H1 (cell line): ENCODE measurements around the gene ZNF304. TPM values are rescaled to one million over a fixed set of nuclear protein-coding genes. Genes with fewer than 3 reads are reported as not detected.

Experiments used
- CTCF ChIA-PET: fragments of 300-600 bp; sonication (Branson Sonifier 250); formaldehyde crosslinking; loops from one replicate; lab custom pipeline; 2021; ENCODE audit not compliant: partially characterized antibody; lab: Charles Lee
- POLR2A ChIA-PET: fragments of 300-600 bp; sonication (Branson Sonifier 250); formaldehyde crosslinking; loops from one replicate; lab custom pipeline; 2021; ENCODE audit warnings: inconsistent platforms; ENCODE audit not compliant: partially characterized antibody; lab: Charles Lee
- DNase-seq, 2 experiments: peaks; one replicate each; pipeline versions ENCODE4 v3.0.0 to v3.0.0-alpha.2; 2010 to 2022; ENCODE audit warnings: low spot score in 2 of 2, low read depth in 1 of 2, mixed read lengths in 1 of 2
- FAIRE-seq: peaks from 2 replicates; lab custom pipeline; 2011; peaks lifted over from hg19 to GRCh38; lab: Jason Lieb, UNC
- H2AFZ ChIP-seq: 2 replicates; pipeline ENCODE4 v1.8.1; 2012; ENCODE audit warnings: low read length, inconsistent platforms
- H2AK5ac ChIP-seq: 2 replicates; pipeline ENCODE4 v1.6.1; 2013; ENCODE audit warnings: low read depth, low read length
- H2BK120ac ChIP-seq: replicated peaks from 2 replicates; pipeline ENCODE3; 2013; ENCODE audit warnings: low read depth, low read length, inconsistent platforms
- H2BK12ac ChIP-seq: 2 replicates; pipeline ENCODE4 v1.6.1; 2013; ENCODE audit warnings: low read depth, low read length
- H2BK15ac ChIP-seq: 2 replicates; pipeline ENCODE4 v1.6.1; 2013; ENCODE audit warnings: low read length
- H2BK20ac ChIP-seq: 2 replicates; pipeline ENCODE4 v1.6.1; 2013; ENCODE audit warnings: low read length
- H2BK5ac ChIP-seq: 2 replicates; pipeline ENCODE4 v1.6.1; 2013; ENCODE audit warnings: low read depth, low read length
- H3K14ac ChIP-seq: 2 replicates; pipeline ENCODE4 v1.6.1; 2013; ENCODE audit warnings: inconsistent platforms; ENCODE audit not compliant: insufficient read length
- H3K18ac ChIP-seq: 2 replicates; pipeline ENCODE4 v1.6.1; 2013; ENCODE audit warnings: low read length; ENCODE audit errors: extremely low read depth
- H3K23ac ChIP-seq: 2 replicates; pipeline ENCODE4 v1.6.1; 2013; ENCODE audit warnings: inconsistent platforms; ENCODE audit not compliant: insufficient read length
- H3K23me2 ChIP-seq: 2 replicates; pipeline ENCODE4 v1.6.1; 2013; ENCODE audit warnings: low read depth, low read length
- H3K27ac ChIP-seq: 2 replicates; pipeline ENCODE4 v1.6.1; 2011; ENCODE audit warnings: low read depth, low read length, inconsistent platforms
- H3K27me3 ChIP-seq, 4 experiments: replicated peaks in 1 of 4; 1 replicate in 1 of 4; 2 replicates in 3 of 4; pipeline versions ENCODE4 v1.6.1 to v1.8.1; 2011 to 2013; ENCODE audit warnings: low read length in 3 of 4, mild to moderate bottlenecking in 3 of 4, inconsistent platforms in 2 of 4, mixed read lengths in 2 of 4, moderate library complexity in 1 of 4; ENCODE audit not compliant: control insufficient read depth in 3 of 4, insufficient read depth in 3 of 4; ENCODE audit errors: extremely low read depth in 1 of 4
- H3K36me3 ChIP-seq, 4 experiments: 2 replicates each; pipeline versions ENCODE4 v1.6.1 to v1.8.1; 2011 to 2013; ENCODE audit warnings: mild to moderate bottlenecking in 4 of 4, low read length in 3 of 4, moderate library complexity in 2 of 4, control low read depth in 1 of 4, inconsistent platforms in 1 of 4; ENCODE audit not compliant: insufficient read depth in 4 of 4, control insufficient read depth in 2 of 4
- H3K4ac ChIP-seq: replicated peaks from 2 replicates; pipeline ENCODE3; 2013; ENCODE audit warnings: low read length, low read depth, mixed read lengths, inconsistent platforms; ENCODE audit not compliant: insufficient read length
- H3K4me1 ChIP-seq, 4 experiments: replicated peaks in 1 of 4; 1 replicate in 1 of 4; 2 replicates in 3 of 4; pipeline versions ENCODE4 v1.6.1 to v1.8.1; 2011 to 2013; ENCODE audit warnings: low read length in 3 of 4, inconsistent platforms in 2 of 4, mixed read lengths in 1 of 4; ENCODE audit not compliant: insufficient read depth in 4 of 4, control insufficient read depth in 3 of 4
- H3K4me2 ChIP-seq, 2 experiments: 2 replicates each; pipeline versions ENCODE4 v1.6.1 to v1.8.1; 2011 to 2013; ENCODE audit warnings: low read depth in 2 of 2, low read length in 2 of 2, control low read depth in 1 of 2, inconsistent platforms in 1 of 2, mild to moderate bottlenecking in 1 of 2; ENCODE audit not compliant: insufficient read depth in 1 of 2
- H3K4me3 ChIP-seq, 4 experiments: fragments of 200-600, 300-600 bp in 1 of 4; sonication (generic), shearing (Covaris generic), sonication (Bioruptor Twin) in 1 of 4; 2 replicates each; pipeline versions ENCODE4 v1.5.1 to v1.8.1; 2011 to 2016; ENCODE audit warnings: low read length in 4 of 4, low read depth in 3 of 4, control low read depth in 2 of 4, inconsistent platforms in 2 of 4, mild to moderate bottlenecking in 2 of 4, mixed read lengths in 1 of 4, moderate library complexity in 1 of 4; ENCODE audit not compliant: insufficient read depth in 2 of 4; ENCODE audit errors: extremely low read depth in 1 of 4
- H3K56ac ChIP-seq: replicated peaks from 2 replicates; pipeline ENCODE3; 2013; ENCODE audit warnings: low read depth, mild to moderate bottlenecking, mixed read lengths, low read length, inconsistent platforms; ENCODE audit not compliant: insufficient read length
- H3K79me1 ChIP-seq: 2 replicates; pipeline ENCODE4 v1.6.1; 2013; ENCODE audit warnings: low read depth, low read length, control low read depth
- H3K79me2 ChIP-seq, 2 experiments: 2 replicates each; pipeline versions ENCODE4 v1.6.1 to v1.8.1; 2012 to 2013; ENCODE audit warnings: low read length in 2 of 2, mild to moderate bottlenecking in 2 of 2, inconsistent platforms in 1 of 2; ENCODE audit not compliant: insufficient read depth in 2 of 2, control insufficient read depth in 1 of 2
- H3K9ac ChIP-seq, 4 experiments: replicated peaks in 1 of 4; 1 replicate in 1 of 4; 2 replicates in 3 of 4; pipeline versions ENCODE4 v1.6.1 to v1.8.1; 2011 to 2013; ENCODE audit warnings: low read depth in 3 of 4, low read length in 3 of 4, control low read depth in 2 of 4, mild to moderate bottlenecking in 2 of 4, moderate library complexity in 2 of 4, inconsistent platforms in 1 of 4; ENCODE audit errors: extremely low read depth in 1 of 4
- H3K9me3 ChIP-seq, 2 experiments: 2 replicates each; pipeline versions ENCODE4 v1.6.1 to v1.8.1; 2012 to 2013; ENCODE audit warnings: mild to moderate bottlenecking in 2 of 2, moderate library complexity in 2 of 2, control low read depth in 1 of 2, inconsistent platforms in 1 of 2, low read depth in 1 of 2, low read length in 1 of 2, mixed read lengths in 1 of 2; ENCODE audit not compliant: insufficient read depth in 2 of 2
- H4K20me1 ChIP-seq, 2 experiments: replicated peaks in 1 of 2; 2 replicates each; pipeline versions ENCODE3 to v1.8.1; 2011 to 2013; ENCODE audit warnings: inconsistent platforms in 2 of 2, low read length in 2 of 2, mild to moderate bottlenecking in 1 of 2; ENCODE audit not compliant: insufficient read depth in 2 of 2, control insufficient read depth in 1 of 2
- H4K5ac ChIP-seq: 2 replicates; pipeline ENCODE4 v1.6.1; 2013; ENCODE audit warnings: low read length, low read depth, mixed read lengths, inconsistent platforms; ENCODE audit not compliant: insufficient read length
- H4K8ac ChIP-seq: 2 replicates; pipeline ENCODE4 v1.8.0; 2013; ENCODE audit warnings: mild to moderate bottlenecking, moderate library complexity, low read length, inconsistent platforms; ENCODE audit not compliant: insufficient read depth; ENCODE audit errors: extremely low read depth
- H4K91ac ChIP-seq: replicated peaks from 2 replicates; pipeline ENCODE3; 2013; ENCODE audit warnings: low read length, mixed read lengths, inconsistent platforms; ENCODE audit not compliant: insufficient read length
- CREB1 ChIP-seq: IDR thresholded peaks from 2 replicates; pipeline ENCODE4 v1.6.1; 2012; ENCODE audit warnings: inconsistent platforms
- SAP30 ChIP-seq: fragments of 300-600 bp; sonication (generic); IDR thresholded peaks from 2 replicates; pipeline ENCODE4 v1.7.1; 2012; ENCODE audit warnings: low read length, moderate library complexity, mild to moderate bottlenecking, inconsistent platforms; ENCODE audit not compliant: insufficient read depth, insufficient replicate concordance
- SIRT6 ChIP-seq: IDR thresholded peaks from one replicate; pipeline ENCODE4 v1.7.1; 2012; ENCODE audit warnings: low read length, inconsistent platforms
- SIX5 ChIP-seq: IDR thresholded peaks from 2 replicates; pipeline ENCODE4 v1.6.1; 2011; ENCODE audit warnings: mild to moderate bottlenecking, low read depth, low read length
- WGBS, 2 experiments: shearing (Covaris generic) in 1 of 2; methylation state at CpG; one replicate each; pipeline versions ENCODE4 v1.1.6 to v1.1.7; 2013 to 2015; ENCODE audit warnings: low lambda C conversion rate in 2 of 2, mixed read lengths in 2 of 2, inconsistent platforms in 1 of 2, low coverage in 1 of 2, missing lambda C conversion rate in 1 of 2; ENCODE audit not compliant: insufficient replicate concordance in 2 of 2, insufficient coverage in 1 of 2, insufficient read length in 1 of 2; ENCODE audit errors: extremely low coverage in 1 of 2, missing lambda C conversion rate in 1 of 2; 5-methylcytosine and 5-hydroxymethylcytosine counted together
- polyA plus RNA-seq, 7 experiments: library from polyadenylated mRNA; depleted of rRNA in 3 of 7; stranded (reverse) in 5 of 7; unstranded in 2 of 7; fragments of >200 nt in 5 of 7; fragments of 200-250 nt in 2 of 7; gene quantifications; 1 replicate in 5 of 7; 2 replicates in 1 of 7; 4 replicates in 1 of 7; pipeline versions ENCODE4 v1.2.1 to v1.2.3, GENCODE V29; 2011 to 2013; ENCODE audit warnings: missing spikeins in 2 of 7, mixed read lengths in 2 of 7
- total RNA-seq: library from RNA; stranded (reverse); fragmentation: NEBNext Ultra II Directional; extraction: Animal tissue kit (Norgen Biotek cat#: 25700); gene quantifications from 2 replicates; pipeline ENCODE4 v1.2.1, GENCODE V29; 2021

The ZNF304 gene
- total and polyA plus RNA-seq, 2 of the 8 experiments (the other 6 are each of a cell fraction or from before 2014, with no cell fraction given) = 4.3 to 10.5 TPM

DNA sequence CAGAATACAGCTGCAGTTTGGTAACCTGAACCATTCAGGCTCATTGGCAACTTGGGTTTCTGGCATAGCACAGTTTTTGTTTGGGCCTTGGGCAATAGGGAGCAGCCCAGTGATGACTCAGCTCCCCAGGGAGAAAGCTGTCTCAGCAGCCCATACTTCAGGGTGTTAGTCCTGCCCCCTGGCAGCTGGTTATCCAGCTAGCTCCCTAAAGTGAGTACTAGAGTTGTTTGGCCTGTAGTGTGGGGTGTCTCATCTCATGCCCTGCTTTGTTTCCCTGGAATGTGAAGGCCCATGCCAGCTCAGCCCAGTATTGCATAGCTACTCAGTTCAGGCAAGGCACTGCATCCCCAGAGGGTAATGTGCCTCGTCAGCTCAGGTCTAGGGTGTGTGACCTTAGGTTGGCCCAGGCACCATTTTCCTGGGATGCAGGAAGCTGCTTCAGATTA is 49.0 kb upstream of the ZNF304 start:
- WGBS, 2 experiments = 77% methylated on average over 1 of the region's 1 CpG; no CpG with 5 or more reads in 1 of the 2 experiments
- Histone ChIP-seq H3K4me1 (peaks cover 0 to 4% (median 2%) of the 10 kb centered on the region in 4 experiments; a peak in 2 of 7 replicates), H4K5ac (no peak overlapping the region), H2BK5ac (peak overlapping the region; percentile 49; the same call in 1 of the 2 replicates), H2BK20ac (no peak overlapping the region), H4K8ac (no peak overlapping the region), H3K4me2 (no peak overlapping the region), H3K4ac (no peak overlapping the region), H3K14ac (no peak overlapping the region), H3K36me3 (peaks cover 0 to 7% (median 0%) of the 10 kb centered on the region in 4 experiments; a peak in 3 of 8 replicates), H3K9me3 (no peaks in the 10 kb centered on the region), H2BK12ac (0 out of 2 replicates have a peak overlapping the region, but pooled peaks have one; percentile 33), H3K23ac (no peak overlapping the region), H3K9ac (no peak overlapping the region), H3K4me3 (no peak overlapping the region), H2BK120ac (no peak overlapping the region), H2BK15ac (no peak overlapping the region), H3K27ac (no peak overlapping the region), H3K79me1 (peaks cover 9% of the 10 kb centered on the region; the same call in 1 of the 2 replicates), H3K56ac (no peak overlapping the region), H4K20me1 (peaks cover 9 to 12% of the 10 kb centered on the region in 2 experiments), H2AK5ac (no peak overlapping the region; the same call in 1 of the 2 replicates), H2AFZ (no peak overlapping the region), H3K79me2 (peaks cover 0 to 31% of the 10 kb centered on the region in 2 experiments; a peak in 2 of 4 replicates), H3K18ac (no peak overlapping the region), H3K23me2 (no peaks in the 10 kb centered on the region), H4K91ac (no peak overlapping the region), H3K27me3 (no peaks in the 10 kb centered on the region)
- FAIRE-seq (no peak), DNase-seq (no peak)
- POLR2A ChIA-PET = interaction anchor here (0.6 to 3.0 kb wide), 5 partner anchors 12 to 49 kb away, joined by 3 to 13 read pairs (median 4); partner anchors contain the start of gene ZNF304
- CTCF ChIA-PET = interaction anchor here (0.8 to 1.8 kb wide), 7 partner anchors 10 to 198 kb away, joined by 3 to 6 read pairs (median 4); no protein-coding TSS in a partner anchor
- TF ChIP-seq CREB1 = no peak
- TF ChIP-seq SIRT6 = no peak
- TF ChIP-seq SIX5 = no peak
- no peak for TF ChIP-seq SAP30
